ENCODE data around the gene SCAMP4. TPM values are rescaled to one million over a fixed set of nuclear protein-coding genes. Genes with fewer than 3 reads are reported as not detected.
A peak's percentile ranks its signal among the peaks of the same experiment; 100 is the strongest.

SCAMP4 gene
- total RNA-seq, 1 experiment from 2014 or later, result 69.8 TPM

GRCh38 chr19:1860821-1861598 lies 44.2 kb upstream of the SCAMP4 start:
- no peak for DNase-seq
- Histone ChIP-seq H3K27me3 (ENCODE audit: insufficient read depth, low read depth) (no peaks in the 10 kb centered on the region), H3K4me2 (peak overlapping the region; percentile 93), H3K79me2 (ENCODE audit: low read depth) (peaks cover 62% of the 10 kb centered on the region), H2AFZ (no peak overlapping the region), H3F3A (ENCODE audit: insufficient read depth, low read depth) (peaks cover 4% of the 10 kb centered on the region; the same call in 1 of the 2 replicates), H4K20me1 (ENCODE audit: insufficient read depth) (peaks cover 41% of the 10 kb centered on the region), H3K36me3 (ENCODE audit: low read depth) (no peaks in the 10 kb centered on the region), H3K27ac (no peak overlapping the region), H3K9me3 (ENCODE audit: insufficient read depth, low read depth) (no peaks in the 10 kb centered on the region), H3K4me1 (replicated peaks; ENCODE audit: insufficient read depth) (peaks cover 11% of the 10 kb centered on the region; the same call in 1 of the 2 replicates), H3K9me2 (ENCODE audit: insufficient read depth) (no peaks in the 10 kb centered on the region), H3K4me3 (peak overlapping the region; percentile 81)
- ChIA-PET CTCF (interaction anchor here (0.6 kb wide), 1 partner anchor 201 kb away, joined by 3 read pairs; no protein-coding TSS in a partner anchor), POLR2A (ENCODE audit: unreplicated experiment) (no interaction called here)
- BruUV-seq (replicated peaks), result no TSS peak
- TF ChIP-seq EZH2 (IDR thresholded peaks at IDR 0.05; ENCODE audit: low read depth) (no peak), CTCF (conservative IDR thresholded peaks at IDR 0.05) (no peak)
- intact Hi-C loops (cut with micrococcal nuclease; ENCODE audit: unreplicated experiment), result no loop called here

GRCh38 chr19:1861599-1862031 lies 43.6 kb upstream of the SCAMP4 start:
- H3K27ac ChIP-seq, result no peak overlapping the region
- H3K9me2 ChIP-seq (ENCODE audit: insufficient read depth), result no peaks in the 10 kb centered on the region
- DNase-seq, result no peak
- no peaks in the 10 kb centered on the region for H3K36me3 ChIP-seq (ENCODE audit: low read depth)
- peak overlapping the region; percentile 81 for H3K4me3 ChIP-seq
- H3K9me3 ChIP-seq (ENCODE audit: insufficient read depth, low read depth), result no peaks in the 10 kb centered on the region
- ChIA-PET CTCF (interaction anchor here (0.6 kb wide), 1 partner anchor 200 kb away, joined by 3 read pairs; no protein-coding TSS in a partner anchor), POLR2A (ENCODE audit: unreplicated experiment) (no interaction called here)
- H3K4me2 ChIP-seq, result peak overlapping the region; percentile 93
- peaks cover 56% of the 10 kb centered on the region for H3K79me2 ChIP-seq (ENCODE audit: low read depth)
- H2AFZ ChIP-seq, result no peak overlapping the region
- no peak for TF ChIP-seq CTCF (conservative IDR thresholded peaks at IDR 0.05)
- peaks cover 38% of the 10 kb centered on the region for H4K20me1 ChIP-seq (ENCODE audit: insufficient read depth)
- H3K4me1 ChIP-seq (replicated peaks; ENCODE audit: insufficient read depth), result peaks cover 10% of the 10 kb centered on the region; the same call in 1 of the 2 replicates
- H3K27me3 ChIP-seq (ENCODE audit: insufficient read depth, low read depth), result no peaks in the 10 kb centered on the region
- intact Hi-C loops (cut with micrococcal nuclease; ENCODE audit: unreplicated experiment), result no loop called here
- H3F3A ChIP-seq (ENCODE audit: insufficient read depth, low read depth), result no peaks in the 10 kb centered on the region
- BruUV-seq (replicated peaks), result no TSS peak

GRCh38 chr19:1862068-1862423 lies 43.2 kb upstream of the SCAMP4 start:
- H4K20me1 ChIP-seq (ENCODE audit: insufficient read depth), result peaks cover 38% of the 10 kb centered on the region
- peaks cover 10% of the 10 kb centered on the region; the same call in 1 of the 2 replicates for H3K4me1 ChIP-seq (replicated peaks; ENCODE audit: insufficient read depth)
- no peaks in the 10 kb centered on the region for H3K9me3 ChIP-seq (ENCODE audit: insufficient read depth, low read depth)
- TF ChIP-seq EZH2 (IDR thresholded peaks at IDR 0.05; ENCODE audit: low read depth) (no peak), CTCF (conservative IDR thresholded peaks at IDR 0.05) (no peak)
- intact Hi-C loops (cut with micrococcal nuclease; ENCODE audit: unreplicated experiment), result no loop called here
- peaks cover 55% of the 10 kb centered on the region for H3K79me2 ChIP-seq (ENCODE audit: low read depth)
- no peaks in the 10 kb centered on the region for H3K9me2 ChIP-seq (ENCODE audit: insufficient read depth)
- ChIA-PET POLR2A (ENCODE audit: unreplicated experiment) (no interaction called here), CTCF (no interaction called here)
- peak overlapping the region; percentile 93 for H3K4me2 ChIP-seq
- H3K4me3 ChIP-seq, result peak overlapping the region; percentile 81
- H3K36me3 ChIP-seq (ENCODE audit: low read depth), result no peaks in the 10 kb centered on the region
- no TSS peak for BruUV-seq (replicated peaks)
- no peaks in the 10 kb centered on the region for H3K27me3 ChIP-seq (ENCODE audit: insufficient read depth, low read depth)
- DNase-seq, result no peak
- no peaks in the 10 kb centered on the region for H3F3A ChIP-seq (ENCODE audit: insufficient read depth, low read depth)
- peak overlapping the region; percentile 55; the same call in 1 of the 2 replicates for H2AFZ ChIP-seq
- H3K27ac ChIP-seq, result no peak overlapping the region
